SW 1271 (cell line): ENCODE results near the gene CLDN10.
"Not testable (repeated sequence)": the region's sequence is repeated elsewhere in the genome, so short reads cannot be mapped to it uniquely, and the experiment has no call there.

Source experiments
- DNase-seq, 2 experiments: peaks; one replicate each; lab custom pipeline; 2025; lab: John Stamatoyannopoulos, UW

CLDN10 gene

DNA sequence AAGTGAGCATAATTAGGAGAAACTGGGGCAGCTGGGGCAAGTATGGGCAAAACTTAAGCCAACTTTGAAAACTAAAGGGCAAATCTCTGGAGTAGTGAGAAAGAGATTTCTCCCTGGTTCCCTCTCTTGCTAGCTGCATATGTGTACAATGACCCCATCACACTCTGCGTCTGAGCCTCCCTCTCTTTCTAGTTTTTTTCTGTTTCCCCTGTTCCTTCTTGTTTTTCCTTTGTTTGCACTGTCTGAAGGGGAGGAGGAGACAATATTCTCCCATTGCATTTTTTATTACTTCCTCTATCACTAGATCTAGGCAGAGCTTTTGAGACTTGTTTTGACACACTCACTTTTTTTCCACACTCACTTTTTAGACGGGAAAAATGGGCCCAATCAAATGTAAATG is 11.2 kb upstream of the CLDN10 start:
- no peak for DNase-seq

DNA sequence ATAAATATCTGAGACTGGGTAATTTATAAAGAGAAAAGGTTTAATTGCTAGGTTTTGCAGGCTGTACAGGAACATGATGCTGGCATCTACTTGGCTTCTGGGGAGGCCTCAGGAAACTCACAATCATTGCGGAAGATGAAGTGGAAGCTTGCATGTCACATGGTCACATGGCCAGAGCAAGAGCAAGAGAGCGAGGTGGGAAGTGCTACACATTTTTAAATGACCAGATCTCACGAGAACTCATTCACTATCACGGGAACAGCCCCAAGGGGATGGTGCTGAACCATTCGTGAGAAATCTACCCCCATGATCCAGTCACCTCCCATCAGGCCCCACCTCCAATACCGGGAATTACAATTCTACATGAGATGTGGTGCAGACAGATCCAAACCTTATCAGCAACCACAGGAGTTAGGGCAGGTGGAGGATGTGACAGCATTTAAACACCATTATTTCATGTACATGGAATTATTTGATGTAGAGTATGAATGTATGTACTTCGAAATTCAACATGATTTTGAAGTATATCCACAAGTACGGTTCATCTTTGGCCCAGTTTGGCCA is 10.5 kb upstream of the CLDN10 start:
- DNase-seq: no peak

DNA sequence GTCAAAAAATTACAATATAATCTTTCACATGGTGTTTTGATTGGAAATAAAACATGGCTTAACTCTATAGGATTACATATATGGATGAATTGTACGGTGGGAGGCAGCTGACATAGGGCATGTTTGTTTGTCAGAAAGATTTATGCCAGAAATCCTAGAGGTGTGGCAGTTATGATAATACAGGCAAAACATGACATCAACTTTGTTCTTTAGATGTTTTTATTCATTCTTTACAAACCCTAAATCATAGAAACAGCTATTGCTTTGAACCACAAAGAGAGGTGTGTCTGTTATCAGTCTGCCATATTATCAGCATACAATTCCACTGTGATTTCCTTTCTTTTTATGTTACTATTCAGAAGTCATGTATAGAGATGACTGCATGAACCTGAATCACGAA is 8.2 kb upstream of the CLDN10 start:
- no peak for DNase-seq

DNA sequence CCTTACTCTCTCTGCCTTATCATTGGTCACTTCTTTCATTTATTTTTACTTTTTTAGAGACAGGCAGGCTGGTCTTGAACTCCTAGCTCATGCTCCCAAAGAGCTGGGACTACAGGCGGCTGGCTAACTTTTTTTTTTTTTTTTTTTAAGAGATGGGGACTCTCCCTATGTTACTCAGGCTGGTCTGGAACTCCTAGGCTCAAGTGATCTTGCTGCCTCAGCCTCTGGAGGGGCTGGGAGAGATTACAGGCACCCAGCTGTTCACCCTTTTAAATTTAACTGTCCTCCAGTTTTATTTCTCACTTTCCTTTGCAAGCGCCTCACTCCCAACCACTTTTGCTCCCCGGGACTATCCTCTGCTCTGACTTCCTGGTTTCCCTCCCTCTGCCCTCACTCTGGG is 5.6 kb upstream of the CLDN10 start:
- no peak for DNase-seq

DNA sequence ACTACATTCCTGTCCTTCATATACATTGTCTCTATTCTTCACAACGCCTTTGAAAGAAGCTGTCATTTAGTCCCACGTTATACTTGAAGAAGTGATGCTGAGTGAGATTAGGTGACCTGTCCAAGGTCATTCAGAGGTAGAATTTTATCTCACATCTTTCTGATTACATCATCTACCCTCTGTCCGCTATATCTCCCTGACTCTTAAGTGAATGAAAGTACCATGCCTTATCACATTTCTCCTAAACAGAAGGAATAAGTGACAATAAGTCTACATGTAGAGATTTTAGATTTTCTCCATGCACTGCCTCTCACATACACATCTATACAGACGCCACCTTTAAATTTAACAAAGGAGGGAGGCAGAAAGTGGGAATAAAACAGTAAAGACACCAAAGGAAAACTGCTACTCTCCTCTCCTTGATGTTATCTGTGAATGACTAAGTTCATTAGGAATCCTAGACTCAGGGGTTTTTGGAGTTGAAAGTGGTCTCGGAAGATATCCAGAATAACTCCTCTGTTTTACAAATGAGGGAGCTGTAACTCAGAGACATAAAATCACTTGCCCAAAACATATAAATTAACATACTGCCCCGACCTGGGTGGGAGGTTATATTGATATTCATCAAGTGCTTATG is 4.9 kb upstream of the CLDN10 start:
- no peak for DNase-seq

DNA sequence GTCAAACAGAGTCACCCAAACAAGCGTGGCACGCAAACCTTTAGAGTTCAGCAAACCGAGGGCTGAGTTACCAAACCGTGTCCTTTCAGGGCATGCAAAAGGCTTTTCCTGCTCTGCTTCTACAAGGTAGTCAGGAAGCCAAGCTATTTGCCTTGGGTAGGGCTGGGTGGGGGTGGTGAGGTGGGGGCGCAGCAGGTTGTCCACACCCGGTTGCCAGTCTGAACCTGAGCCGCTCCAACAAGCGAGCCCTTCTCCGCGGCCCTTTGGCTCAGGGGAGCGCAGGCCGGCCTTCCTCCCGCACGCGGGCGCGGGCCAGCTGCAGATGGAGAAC is 347 bp upstream of the CLDN10 start:
- DNase-seq: no peak

DNA sequence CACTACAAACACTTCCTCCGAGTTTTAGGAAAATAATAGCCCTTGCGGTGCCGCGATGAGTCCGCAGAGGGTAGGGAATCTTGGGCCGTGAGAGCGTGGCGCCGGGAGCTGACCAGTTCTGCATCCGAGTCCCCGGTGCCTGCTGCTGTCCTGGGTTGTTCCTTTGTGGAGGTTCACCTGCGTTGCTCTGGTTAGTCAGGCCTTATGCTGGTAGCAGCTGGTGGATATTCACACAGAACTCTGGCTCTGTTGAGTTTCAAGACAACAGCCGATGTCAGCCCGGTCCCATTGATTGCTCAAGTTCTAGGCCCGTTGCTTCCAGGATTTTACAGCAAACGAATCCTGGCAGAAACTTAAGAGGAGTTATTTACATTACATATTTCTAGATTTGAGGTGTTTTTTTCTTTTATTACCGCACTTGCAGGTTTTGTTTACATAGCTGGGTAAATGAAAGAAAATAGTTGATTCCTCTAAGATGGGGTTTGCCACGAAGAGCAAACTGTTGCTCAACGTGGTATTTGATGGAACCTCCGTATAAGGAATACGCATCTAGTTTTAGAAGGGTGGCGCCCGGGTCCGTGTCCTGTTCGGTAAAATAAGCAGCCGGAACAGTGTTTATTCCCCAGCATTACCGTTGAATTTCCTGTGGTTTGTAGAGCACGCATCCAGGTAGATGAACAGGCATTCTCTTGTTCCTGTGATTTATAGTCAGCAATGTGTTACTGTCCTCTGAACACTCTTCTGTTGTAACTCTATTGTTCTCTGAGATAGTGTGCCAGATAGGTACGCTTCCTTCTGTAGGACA is 1.3 kb downstream of the CLDN10 start:
- no peak for DNase-seq

DNA sequence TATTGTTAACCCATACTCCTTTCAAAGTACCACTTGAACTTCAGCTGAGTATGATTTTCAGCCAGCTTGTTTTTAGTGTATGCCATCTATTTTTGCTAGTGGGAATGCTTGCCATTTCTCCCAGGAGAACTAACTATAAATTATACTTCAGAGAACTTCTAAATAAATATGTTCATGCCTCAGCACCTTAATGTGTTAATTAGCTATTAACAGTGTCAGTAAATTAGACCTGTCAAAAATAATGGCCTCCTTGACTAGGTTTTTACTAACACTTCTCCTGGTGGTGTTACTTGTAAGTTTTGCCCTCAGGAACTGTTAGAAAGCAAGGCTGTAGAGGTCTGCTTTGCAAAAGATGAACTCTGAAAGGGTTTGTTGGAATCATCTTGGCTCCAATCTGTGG is 4.5 kb downstream of the CLDN10 start:
- no peak for DNase-seq

DNA sequence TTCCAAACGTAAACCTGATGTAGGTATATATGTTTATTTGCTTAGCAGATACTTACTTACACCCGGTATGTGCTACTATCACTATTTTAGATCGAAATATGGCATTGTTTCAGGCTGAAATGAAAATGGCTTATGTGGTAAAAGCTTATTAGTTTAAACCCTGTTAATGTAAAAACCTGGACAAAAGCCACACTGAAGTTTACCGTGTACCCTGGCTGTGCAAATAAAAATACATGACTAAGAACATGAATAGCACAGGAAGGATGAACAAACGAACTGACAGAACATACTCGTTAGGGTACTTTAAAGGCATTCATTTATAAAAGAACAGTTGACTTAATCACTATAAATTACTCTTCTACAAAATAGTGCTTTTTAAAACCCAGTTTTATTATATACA is 6.6 kb downstream of the CLDN10 start:
- no peak for DNase-seq

DNA sequence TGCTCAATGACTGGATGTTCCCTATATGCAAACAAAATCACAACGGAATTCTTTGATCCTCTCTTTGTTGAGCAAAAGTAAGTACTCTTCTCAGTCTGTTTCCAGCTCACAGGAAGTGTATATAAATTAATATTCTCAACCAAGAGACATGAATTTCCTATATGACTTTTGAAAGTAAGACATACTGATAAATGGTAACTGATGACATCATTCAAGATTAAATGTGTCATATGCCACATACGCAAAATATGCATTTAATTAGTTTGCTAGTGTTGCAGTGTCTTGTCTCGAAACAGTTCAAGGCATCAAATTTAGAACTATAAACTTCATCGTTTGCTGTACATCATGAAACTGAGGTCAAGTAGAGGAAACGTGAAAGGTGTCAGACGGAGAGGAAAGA is 7.9 kb downstream of the CLDN10 start:
- DNase-seq: no peak

DNA sequence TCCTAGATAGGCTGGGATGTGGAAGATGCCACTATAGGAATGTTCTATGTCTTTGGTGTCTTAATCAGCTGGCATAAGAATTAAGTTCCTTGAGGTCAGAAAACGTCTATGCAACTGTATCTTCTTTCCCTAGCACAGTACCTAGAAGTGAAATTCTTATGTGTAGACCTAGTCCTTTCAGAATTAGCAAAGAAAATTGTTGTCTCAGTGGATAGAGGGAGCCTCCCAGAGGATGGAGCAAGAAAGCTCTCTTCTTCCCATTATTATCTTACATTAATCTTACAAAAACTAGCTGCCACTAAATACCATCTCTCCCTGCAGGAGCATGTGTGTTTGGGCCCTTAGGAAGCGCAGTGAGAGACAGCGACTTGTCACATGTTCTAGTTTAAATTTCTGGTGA is 11.6 kb downstream of the CLDN10 start:
- DNase-seq: no peak

DNA sequence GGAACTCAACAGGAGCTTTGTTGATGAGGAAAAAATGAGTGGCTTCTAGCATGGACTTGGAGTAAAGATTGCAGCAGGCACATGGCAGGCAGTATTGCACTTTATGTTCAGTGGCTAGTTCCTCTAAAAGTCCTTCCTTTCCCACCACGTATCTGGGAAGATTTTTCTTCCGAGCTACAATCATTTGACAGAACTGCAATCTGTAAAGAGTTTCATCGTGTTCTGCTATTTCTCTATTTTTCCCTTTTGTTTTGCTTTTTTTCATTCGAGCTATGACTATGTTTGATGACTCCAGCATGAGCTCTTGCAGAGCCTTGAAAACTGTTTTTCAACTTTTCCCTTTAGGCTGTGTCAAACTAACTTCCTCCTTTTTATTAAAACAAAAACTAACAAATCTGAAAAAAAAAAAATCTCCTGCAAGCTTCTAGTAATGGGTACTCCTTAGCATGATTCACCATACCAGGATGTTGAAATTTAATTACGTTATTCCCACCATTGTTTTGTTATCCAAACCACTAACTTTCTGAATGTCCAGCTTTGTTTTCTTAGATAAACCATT is 12.3 kb downstream of the CLDN10 start:
- DNase-seq: no peak

DNA sequence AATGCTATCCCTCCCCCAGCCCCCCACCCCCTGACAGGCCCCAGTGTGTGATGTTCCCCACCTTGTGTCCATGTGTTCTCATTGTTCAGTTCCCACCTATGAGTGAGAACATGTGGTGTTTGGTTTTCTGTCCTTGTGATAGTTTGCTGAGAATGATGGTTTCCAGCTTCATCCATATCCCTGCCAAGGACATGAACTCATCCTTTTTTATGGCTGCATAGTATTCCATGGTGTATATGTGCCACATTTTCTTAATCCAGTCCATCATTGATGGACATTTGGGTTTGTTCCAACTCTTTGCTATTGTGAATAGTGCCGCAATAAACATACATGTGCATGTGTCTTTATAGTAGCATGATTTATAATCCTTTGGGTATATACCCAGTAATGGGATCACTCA is 13.2 kb downstream of the CLDN10 start:
- DNase-seq: not testable (repeated sequence)

DNA sequence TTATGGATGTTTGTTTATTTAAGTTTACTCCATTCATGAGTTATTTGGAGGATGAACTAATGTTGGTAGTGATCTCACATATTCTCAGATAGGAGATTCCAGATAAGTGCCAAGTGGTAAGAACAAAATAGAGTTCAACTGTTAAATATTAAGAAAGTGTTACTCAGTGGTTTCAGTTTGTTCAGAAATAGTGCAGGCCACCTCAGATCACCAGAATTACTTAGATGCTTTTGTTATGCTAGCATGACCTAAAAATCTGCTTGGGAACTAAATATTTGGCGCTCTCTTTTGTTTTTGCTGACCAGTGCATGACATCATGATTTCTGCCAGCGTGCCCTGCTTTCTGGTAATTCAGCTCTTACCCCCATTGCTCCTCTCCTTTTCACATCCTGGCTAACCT is 15.6 kb downstream of the CLDN10 start:
- DNase-seq: no peak

DNA sequence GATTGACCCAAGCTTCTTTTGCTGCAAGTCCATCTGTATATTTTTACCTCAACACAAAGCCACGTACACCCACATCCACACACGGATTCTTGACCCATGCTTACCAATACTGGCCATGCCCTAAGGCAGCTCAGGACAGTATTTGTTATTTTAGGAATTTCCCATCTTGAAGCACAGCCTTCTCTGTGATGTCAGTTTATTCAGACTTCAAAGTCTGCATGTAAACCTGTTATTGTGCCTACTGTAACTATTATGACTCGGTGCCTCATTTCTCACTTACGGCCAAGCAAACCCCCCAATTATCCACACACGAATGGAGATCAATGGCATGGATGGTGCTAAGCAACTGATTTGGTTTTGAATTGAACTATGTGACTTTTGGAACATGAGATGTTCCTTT is 17.5 kb downstream of the CLDN10 start:
- no peak for DNase-seq

DNA sequence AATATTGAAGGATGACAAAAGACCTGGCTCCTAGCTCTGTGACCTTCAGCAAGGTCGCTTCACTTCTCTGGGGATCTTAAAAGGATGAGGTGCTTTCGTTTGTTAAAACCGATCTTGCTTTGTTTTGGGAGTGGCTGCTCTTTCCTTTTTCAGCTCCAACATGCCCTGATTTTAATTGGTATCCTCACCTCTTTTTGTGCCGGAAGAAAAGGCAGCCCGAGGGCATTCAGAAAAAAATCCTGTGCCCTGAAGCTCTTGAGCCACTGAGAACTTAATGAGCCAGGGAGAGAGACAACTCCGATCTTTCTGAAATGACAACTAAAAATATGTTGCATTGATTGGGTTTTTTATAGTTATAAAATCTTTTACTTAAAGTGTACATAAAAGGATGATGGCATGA is 19.4 kb downstream of the CLDN10 start:
- no peak for DNase-seq

DNA sequence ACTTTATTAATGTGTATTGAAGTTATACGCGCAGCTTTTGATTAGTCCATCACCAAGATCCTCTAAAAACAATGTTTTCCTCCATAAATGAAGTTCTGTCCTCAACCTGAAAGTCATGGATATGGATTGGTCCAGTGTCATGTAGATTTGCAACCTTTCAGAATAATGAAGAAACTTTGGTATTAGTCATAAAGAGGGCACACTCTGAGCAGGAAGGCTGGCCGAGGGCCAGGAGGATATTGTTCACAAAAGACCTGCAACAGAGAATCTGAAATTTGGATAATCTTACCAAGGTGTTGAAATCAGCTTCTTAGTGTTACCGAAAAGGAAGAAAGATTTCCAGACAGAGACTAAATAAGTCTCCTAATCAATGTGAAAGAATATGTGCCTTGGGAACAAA is 20.7 kb downstream of the CLDN10 start:
- no peak for DNase-seq

DNA sequence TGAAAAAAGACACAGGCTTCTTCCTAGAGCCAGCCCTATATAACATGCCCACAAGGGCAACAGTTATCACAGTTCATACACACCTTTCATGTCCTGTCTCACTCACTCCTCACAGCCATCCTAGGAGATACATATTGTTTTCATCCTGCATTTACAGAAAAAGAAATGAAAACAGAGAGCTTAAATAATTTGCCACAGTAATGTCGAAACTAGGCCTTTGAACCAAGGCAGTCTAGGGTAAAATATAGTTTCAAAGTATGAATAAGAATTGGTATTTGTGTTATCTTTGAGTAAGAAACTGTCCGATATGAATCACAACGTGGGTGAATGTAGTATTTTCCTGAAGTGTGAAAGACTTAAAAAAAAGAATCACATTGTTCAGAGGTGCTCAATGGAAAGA is 26.8 kb downstream of the CLDN10 start:
- no peak for DNase-seq

DNA sequence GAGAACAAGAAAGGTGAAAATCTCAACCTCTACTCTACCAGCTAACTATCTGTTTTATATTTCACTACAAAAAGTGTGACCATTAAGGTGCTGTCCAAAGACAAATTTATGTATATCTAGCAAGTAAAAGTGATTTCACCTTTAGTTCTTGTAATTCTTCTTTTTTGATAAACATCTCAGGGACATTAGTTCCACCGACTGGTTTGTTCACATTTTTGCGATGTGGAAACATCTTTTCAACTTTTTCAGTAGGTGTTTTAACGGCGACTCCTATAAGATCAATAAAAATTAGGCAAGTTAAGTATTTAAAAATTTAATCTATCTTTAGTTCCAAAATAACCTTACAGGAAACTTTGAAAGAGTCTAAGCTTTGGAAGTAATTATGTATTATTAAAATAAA is 33.3 kb downstream of the CLDN10 start:
- no peak for DNase-seq

DNA sequence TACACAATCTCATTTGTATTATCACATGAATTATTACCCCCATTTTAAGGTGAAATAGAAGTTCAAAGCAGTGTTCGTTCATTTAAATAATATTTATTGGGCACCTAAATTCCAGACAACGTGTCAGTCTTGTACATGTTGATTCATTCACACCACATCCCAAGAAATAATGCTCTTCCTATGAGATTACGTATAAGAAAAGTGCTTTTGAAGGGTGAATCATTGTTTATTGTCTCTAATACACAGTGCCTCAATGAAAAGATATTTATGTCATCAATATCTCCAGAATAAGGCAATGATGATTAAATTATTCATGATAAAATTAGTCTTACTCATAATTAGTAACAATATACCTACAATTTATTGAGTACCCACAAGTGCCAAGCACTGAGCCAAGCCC is 35.6 kb downstream of the CLDN10 start:
- no peak for DNase-seq

DNA sequence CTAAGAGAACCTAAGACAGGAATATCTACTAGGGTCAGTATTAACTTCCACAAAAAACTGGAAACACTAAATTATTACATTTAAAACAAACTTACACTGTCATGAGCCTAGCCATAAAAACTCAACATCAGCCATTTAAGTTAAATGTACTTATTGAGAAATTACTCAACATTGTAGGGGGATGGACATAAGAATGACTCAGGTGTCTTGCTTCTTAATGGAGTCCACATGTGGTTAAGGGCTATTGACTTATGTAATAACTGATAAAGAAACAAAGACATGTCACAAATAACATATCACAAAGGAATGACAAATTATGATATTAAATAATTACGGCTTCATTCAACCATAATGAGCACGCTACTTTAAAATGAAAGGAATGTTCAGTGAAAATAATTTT is 36.2 kb downstream of the CLDN10 start:
- no peak for DNase-seq

DNA sequence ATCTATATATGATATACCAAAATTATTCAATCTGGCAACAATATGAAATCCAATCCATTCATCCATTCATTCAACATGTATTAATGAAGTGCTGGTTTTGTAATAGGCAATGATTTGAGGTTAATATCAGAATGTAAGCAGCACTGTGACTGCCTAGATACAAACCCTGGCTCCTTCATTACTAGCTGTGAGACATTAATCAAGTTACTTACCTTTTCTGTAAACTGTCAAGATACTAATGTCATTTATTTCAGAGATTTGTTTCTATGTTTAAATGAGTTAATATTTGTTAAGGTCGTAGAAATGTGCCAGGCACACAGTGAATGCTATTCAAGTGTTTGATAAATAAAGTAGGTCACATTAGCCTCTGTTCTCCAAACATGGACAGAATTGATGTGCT is 40.9 kb downstream of the CLDN10 start:
- no peak for DNase-seq

DNA sequence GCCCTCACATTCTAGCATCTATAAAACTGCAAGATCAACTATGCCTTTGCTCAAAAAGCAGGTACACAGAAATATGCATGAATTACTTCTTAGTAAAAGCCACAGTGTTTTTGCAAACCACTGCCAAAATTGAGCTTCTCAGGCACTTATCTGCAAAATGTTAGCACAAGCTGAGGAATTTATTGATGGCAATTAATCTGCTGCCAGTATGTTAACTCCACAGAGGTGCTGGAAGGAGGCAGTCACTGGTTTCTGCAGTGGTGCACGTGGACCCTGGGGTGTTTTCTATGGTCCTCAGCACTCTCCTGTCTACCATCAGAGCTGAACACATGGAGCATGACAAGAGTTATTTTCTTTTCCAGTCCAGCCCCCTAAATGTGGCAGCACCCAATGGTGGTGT is 44.2 kb downstream of the CLDN10 start:
- DNase-seq: no peak

DNA sequence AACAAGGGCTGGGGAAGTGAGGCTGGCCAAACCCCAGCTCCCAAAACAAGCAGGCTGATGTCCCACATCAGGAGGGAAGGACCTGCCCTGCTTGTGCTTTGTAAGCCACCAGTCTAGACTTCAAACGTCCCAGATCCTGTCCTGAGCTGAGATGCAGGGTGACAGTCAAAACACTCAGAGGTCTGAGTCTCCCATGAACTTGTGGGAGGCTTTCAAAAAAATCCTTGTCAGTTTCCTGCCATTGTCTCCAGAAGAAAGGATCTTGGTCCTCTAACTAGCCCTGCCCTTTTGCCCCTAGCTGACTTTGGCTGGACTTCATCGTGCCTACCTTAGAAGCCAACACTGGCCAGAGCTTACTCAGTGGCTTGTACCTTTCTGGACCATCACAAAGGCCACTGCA is 48.7 kb downstream of the CLDN10 start:
- DNase-seq: no peak
